KOPT-K1 (cell line): Measurements from ENCODE around the gene TPH1.
"Not testable (repeated sequence)": the region's sequence is repeated elsewhere in the genome, so short reads cannot be mapped to it uniquely, and the experiment has no call there.

Experiments used
- H3K27ac ChIP-seq: fragments of 200-600 bp; sonication (generic); 2 replicates; pipeline ENCODE4 v1.5.1; 2016; ENCODE audit warnings: antibody characterized with exemption, mild to moderate bottlenecking, low read depth, low read length; ENCODE audit not compliant: poor library complexity, severe bottlenecking
- H3K36me3 ChIP-seq: fragments of 200-600 bp; sonication (generic); 2 replicates; pipeline ENCODE4 v1.5.1; 2017; ENCODE audit warnings: antibody characterized with exemption, mild to moderate bottlenecking, low read length, moderate library complexity; ENCODE audit not compliant: insufficient read depth
- H3K9me3 ChIP-seq: fragments of 200-600 bp; sonication (generic); 2 replicates; pipeline ENCODE4 v1.5.1; 2017; ENCODE audit warnings: antibody characterized with exemption, low read length, mild to moderate bottlenecking; ENCODE audit not compliant: insufficient read depth, poor library complexity, severe bottlenecking

Gene TPH1

DNA sequence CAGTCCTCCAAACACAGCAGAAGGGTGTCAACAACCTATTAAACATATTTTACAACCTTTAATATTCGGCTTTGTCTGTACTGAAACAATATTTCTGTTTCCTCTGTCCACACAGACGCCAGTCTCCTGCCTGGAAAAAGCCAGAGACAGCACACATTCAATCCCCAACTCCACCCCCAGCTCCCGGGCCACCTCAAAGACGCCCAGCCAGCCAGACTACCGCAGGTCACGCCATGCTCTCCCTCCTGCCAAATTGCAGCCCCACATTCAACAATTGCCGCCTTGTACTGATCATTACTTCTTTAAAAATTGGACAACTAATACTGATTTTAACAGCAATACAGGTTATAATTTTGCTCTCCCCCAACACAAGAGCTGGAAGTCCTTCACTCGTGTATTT lies 34.4 kb downstream of the TPH1 start:
- no peaks in the 10 kb centered on the region for H3K9me3 ChIP-seq
- H3K36me3 ChIP-seq, result peaks cover 8% of the 10 kb centered on the region
- no peak overlapping the region for H3K27ac ChIP-seq

DNA sequence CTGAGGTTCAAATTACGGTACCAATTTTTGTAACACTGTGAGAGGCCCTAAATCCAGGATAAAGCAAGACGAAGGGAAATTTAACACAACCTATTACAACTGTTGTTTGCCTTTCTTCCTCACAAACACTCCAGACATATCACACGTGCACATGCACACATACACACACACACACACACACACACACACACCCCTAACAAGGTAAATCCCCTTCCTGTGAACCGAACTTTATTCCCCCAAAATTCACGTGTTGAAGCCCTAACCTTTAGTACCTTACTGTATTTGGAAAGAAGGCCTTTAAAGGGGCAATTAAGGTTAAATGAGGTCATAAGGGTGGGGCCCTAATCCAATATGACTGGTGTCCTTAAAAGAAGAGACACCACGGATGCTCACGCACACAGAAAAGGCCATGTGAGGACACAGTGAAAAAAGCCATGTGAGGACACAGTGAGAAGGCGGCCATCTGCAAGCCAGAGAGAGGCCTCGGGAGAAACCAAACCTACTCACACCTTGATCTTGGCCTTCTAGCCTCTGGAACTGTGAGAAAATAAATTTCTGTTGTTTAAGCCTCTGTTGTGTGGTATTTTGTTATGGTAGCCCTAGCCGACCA lies 35.0 kb downstream of the TPH1 start:
- no peaks in the 10 kb centered on the region for H3K9me3 ChIP-seq
- peaks cover 14% of the 10 kb centered on the region for H3K36me3 ChIP-seq
- no peak overlapping the region for H3K27ac ChIP-seq

GRCh38 chr11:18010121-18010670 lies 35.9 kb downstream of the TPH1 start:
- Histone ChIP-seq H3K9me3 (no peaks in the 10 kb centered on the region), H3K36me3 (peaks cover 22% of the 10 kb centered on the region), H3K27ac (no peak overlapping the region)

DNA sequence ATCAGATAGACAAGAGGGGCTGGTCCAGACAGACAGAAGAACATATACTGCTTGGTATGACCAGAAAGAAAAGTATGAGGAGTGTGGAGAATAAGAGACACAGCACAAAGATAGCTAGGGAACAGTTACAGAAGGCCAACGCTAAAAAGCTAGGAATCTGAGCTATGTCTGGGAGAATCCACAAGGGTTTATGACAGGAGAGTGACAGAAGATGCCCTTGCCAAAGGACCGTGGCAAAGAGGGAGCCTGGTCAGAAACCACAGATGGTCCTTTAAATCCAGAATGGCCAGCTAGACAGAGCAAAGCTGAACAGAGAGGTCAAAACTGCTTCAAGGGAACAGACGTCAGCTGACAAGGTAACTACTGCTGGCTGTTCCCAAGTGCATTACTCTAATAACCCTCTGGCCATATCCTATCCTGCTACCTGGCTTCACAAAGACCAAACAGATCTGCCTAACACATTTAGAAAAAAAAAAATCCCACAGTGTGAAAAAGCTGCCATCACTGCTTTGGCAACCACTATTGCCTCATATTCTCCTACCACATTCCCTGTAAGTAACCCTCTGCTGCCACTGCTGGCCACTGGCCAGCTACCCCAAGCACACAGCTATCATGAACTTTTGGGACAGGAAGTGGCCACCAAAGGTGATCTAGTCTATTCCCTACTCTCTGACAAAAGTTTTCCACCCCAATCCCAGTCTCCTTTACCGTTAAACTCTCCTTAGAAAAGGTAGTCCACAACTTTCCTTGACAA lies 40.5 kb downstream of the TPH1 start:
- Histone ChIP-seq H3K9me3 (no peaks in the 10 kb centered on the region), H3K36me3 (peaks cover 65% of the 10 kb centered on the region), H3K27ac (no peak overlapping the region)

DNA sequence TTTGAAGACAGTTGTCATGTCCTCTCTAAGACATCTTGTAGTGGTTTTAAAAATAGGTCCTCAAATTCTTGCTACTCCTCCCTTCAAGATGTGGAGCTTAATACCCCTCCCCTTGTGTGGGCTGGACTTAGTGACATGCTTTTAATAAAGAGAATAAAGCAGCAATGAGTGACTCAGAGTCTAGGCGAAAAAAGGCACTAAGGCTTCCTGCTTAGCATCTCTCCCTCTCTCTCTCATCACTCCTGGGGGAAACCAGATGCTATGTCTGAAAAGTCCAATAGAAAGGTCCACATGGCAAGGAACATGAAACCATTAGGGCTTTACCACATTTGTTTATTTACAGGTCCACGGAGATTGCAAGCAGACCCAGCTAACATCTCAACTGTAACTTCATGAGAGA lies 44.9 kb downstream of the TPH1 start:
- no peaks in the 10 kb centered on the region for H3K9me3 ChIP-seq
- peaks cover 78% of the 10 kb centered on the region for H3K36me3 ChIP-seq
- H3K27ac ChIP-seq, result no peak overlapping the region

DNA sequence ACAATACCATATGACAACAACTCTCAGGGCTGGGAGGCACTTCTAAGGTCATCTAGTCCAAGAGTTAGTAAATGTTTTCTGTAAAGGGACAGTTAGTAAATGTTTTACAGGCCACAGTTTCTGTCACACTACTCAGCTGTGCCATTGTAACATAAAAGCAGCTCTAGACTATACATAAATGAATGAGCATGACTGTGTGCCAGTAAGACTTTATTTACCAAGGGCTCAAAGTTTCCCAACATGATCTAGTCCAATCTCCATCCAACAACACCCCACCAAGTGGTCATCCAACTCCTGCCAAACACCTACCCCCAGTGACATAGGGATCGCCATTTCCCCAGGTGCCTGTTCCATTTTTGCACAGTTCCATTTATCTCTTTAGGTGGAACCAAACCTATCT lies 45.3 kb downstream of the TPH1 start:
- H3K27ac ChIP-seq, result no peak overlapping the region
- no peaks in the 10 kb centered on the region for H3K9me3 ChIP-seq
- peaks cover 78% of the 10 kb centered on the region for H3K36me3 ChIP-seq

- H3K36me3 ChIP-seq, result peaks cover 78% of the 10 kb centered on the region
Measured at GRCh38 chr11:18000128-18000527, 45.9 kb downstream of the TPH1 start.

More at GRCh38 chr11:18000128-18000527, 45.9 kb downstream of the TPH1 start:
- H3K27ac ChIP-seq, H3K9me3 ChIP-seq: not testable (repeated sequence)
